HG03108 (cell line): ENCODE data around the gene GBGT1.

Experiments
- ATAC-seq: cut with Tn5 transposase; IDR thresholded peaks from one replicate; pipeline ENCODE4 v1.9.1; 2021; ENCODE audit warnings: moderate library complexity; ENCODE audit not compliant: unreplicated experiment

GBGT1 gene

DNA sequence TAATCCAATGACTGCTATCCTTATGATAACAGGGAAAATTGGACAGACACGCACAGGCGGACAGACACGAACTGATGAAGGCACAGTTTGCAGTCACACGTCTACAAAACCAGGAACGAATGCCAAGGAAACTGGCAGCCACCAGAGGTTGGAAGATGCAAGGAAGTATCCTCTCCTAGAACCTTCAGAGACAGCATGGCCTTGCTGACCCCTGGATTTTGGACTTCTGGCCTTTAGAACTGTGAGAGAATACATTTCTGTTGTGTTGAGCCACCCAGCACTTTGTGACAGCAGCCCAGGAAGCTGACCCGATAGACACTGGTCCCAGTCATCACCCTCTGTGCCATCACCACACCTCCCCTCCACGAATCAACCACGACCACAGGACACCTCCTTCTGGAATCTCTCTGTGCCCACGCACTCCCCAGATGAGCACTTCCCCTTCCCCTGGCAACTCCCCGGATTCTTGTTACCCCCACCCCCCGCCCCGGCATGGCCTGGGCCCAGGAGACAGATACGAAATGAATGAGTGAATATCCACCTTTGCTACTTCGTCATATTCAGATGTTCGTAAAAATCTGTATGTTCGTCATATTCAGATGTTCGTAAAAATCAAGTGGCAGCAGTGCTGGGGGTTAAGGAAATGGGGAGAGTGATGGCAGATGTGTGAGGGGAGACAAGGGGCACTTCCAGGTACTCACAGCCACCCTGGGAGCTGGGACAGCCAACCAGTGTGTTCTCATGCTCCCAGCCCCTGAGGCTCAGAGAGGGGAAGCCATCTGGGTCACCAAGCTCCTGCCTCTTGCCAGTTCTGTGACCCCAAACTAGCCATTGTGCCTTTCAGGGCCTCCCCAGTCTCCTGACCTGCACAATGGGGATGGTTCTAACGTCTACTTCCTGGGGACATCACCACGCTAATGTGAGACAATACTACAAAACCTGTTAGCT is 18.5 kb downstream of the GBGT1 start:
- ATAC-seq, result no peak

DNA sequence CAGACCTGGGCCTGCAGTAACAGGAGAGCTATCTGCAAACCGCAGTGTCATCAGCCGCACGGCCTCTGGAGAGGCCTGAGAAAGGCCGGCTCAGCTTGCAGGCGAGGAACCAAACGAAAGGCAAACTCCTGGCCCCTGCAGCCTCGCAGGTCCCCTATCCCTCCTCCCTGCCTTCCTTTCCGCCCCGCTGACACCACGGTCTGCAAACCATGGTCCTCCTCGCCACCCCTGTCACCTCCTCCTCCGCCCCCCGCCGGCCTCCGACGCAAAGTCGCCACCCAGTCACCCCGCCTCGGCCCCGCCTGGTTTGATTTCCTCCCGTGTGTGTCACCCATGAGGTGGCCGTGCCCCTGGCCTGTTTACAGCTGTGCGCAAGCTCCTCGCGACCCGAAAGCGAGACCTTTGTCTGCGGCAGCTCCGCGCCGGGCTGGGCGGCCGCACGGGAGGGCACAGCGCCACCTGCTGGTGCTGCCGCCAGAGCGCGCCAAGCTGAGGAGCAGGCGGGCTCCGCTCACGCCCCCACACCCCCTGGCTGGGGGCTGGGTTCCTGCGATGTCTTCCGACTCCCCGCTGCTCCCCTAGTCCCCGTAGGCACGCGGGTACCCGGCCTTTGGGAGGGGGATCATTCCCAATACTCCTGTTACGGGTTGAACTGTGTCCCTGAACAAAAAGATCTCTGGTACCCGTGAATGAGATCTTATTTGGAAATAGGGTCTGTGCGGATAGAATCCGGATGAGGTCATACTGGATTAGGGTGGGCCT is 19.4 kb downstream of the GBGT1 start:
- ATAC-seq, result peak; percentile 35

DNA sequence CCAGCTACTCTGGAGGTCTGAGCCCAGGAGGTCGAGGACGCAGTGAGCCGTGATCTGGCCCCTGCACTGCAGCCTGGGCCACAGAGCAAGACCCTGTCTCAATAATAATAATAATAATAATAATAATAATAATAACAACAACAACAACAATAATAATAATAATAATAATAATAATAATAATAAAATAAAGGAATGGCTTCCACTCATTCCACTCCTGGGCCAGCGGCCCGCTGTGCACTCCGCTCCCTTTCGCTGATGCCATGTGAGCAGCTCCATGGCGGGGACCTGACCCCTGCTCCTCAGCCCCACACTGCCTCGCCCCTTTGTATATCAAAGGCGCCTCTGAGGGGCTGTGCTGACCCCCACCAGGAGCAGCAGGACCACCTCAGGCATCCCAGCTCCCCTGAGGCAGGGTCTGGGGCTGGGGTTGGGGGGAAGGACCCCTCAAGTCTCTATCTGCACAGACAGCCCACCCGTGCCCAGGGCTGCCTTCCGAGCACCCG is 20.0 kb downstream of the GBGT1 start:
- no peak for ATAC-seq

DNA sequence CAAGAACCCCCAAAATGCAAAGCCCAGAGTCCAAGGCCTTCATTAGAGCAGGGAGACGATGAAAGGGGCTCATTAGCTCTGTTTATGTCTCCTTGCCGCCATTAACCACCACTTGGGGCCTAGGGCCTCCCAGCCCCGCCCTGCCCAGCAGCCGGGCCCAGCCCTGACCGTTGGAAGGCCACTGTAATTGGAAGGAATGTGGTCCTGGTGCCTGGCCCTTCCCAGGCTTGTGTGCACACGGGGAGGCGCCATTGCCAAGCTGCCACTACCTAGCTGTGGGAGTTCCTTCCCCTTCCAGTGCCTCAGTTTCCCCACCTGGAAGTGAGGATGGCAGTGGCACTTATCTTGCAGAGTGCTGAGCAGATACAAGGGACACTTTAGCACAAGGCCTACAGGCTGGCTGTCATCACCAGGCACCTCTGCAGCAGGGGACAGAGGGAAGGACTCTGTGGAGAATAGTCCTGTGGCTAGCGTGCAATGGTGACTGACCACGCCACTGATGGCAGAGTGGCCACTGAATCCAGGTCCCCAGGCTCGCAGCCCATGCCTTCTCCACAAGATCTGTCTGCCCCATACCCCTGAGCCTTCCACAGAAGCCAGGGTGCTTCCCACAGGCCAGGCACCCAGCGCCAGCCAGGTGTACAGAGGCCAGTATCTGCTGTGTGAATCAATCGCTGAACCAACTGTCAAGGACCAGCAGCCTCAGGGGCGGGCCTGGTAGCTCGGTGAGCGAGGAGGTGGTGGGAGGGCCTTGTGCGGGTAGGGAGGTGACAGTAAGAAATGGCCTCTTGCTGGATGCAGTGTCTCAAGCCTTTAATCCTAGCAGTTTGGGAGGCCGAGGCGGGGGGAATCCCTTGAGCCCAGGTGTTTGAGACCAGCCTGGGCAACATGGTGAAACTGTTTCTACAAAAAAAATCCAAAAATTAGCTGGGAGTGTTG is 20.8 kb downstream of the GBGT1 start:
- ATAC-seq, result no peak

DNA sequence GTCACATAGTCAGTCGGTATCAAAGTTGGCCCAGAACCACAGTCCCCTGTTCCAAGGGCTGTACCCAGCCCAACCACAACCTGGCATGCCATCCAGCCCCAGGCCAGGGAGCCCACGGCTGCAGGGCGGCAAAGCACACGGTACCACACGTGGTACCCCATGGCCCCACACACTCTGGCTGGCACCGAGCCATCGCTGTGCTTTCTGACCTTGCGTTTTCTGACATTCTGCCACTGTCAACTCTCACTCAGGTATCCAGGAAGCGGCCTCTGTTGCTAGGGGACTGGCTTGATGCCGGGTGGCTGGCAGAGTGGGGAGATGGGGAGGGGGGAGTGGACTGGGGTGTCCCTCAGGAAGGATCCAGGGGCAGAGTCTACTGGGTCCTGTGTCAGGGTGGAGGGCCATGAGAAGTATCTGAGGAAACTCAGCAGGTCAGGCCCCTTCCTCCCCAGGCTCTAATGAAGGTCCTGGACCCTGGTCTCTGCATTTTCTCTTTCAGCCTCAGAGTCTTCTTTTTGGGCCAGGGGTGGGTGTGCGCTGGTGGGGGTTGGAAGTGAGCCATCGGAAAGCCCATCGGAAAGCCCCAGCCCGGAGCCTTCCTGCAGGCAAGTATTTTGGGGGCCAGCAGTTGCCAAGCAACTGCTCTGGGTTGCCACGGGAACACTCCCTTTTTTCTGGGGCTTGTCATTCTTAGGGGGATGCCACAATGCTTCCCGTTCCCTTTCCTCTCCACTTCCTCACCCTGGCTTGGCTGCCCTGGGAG is 21.7 kb downstream of the GBGT1 start:
- no peak for ATAC-seq

DNA sequence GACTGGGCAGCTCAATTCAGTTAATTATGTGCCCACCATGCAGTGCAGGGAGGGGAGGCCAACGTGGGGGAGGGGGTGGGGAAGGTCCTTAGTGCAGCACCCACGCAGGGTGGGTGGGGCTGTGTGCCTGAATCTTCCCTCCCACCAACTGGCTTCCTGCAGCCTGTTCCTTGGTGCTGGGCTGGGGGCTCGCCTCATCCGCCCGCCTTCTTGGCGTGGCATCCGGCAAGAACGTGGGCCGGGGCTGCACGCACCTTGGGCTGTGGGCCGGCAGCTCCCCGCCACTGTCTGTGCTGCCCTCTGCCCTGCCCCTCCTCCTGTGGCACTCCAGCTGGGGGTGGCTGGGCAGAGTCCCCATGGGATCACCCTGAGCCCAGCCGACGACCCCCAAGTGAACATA is 23.1 kb downstream of the GBGT1 start:
- no peak for ATAC-seq

DNA sequence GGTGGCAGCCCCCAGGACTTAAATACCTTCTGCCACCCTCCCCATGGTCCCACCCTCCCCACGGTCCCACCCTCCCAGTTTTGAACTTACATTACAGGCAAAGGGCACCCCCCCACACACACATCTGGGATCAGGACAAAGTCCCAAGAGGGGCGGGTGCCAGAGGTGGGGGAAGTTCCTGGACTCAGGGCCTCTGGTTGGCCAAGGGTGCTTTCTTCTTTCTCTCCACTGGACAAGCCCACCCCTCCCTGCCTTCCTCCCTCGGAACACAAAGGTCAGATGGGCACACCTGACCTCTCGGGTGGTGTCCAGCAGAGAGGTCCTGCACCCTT is 23.6 kb downstream of the GBGT1 start:
- ATAC-seq, result no peak

DNA sequence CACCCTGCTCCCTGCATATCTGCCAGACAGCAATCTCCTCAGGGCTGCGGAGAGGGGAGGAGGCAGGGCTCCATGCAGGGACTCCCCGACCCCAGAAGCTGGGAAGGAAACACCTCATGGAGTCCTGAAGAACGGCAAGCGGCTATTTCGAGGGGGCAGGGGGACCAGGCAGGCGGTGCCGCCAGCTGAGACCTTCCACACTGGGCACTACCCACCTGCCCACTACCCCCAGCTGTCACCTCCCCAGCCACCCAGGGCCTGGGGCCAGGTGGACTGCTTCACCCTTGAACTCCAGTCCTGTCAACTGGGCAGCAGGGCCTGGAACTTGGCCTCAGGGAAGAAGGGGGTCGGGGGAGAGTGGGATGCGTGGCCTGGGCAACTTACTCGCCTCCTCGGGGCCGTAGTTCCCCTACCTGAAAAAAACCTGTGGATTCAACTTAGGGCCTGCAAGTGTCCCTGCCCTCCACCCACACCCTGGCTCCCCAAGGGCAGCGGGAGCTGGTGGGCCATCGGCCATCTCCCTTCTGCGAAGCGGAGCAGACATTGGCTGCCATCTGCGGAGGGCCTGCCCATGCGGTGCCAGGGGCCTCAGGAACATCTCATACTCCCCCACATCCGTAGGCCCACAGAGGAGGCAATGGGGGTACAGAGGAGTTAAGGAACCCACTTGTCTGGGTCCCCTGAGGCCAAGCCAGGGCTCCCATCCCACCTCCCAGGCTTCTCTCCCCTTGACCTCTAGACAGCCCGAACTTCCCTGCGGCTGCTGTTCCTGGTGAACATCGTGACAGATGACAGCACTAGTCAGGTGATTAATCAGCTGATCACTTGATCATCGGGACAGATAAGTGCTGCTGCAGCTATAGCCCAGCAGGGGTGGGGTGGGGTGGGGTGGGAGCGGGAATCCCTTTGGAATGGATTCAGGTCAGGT is 24.2 kb downstream of the GBGT1 start:
- ATAC-seq, result no peak

DNA sequence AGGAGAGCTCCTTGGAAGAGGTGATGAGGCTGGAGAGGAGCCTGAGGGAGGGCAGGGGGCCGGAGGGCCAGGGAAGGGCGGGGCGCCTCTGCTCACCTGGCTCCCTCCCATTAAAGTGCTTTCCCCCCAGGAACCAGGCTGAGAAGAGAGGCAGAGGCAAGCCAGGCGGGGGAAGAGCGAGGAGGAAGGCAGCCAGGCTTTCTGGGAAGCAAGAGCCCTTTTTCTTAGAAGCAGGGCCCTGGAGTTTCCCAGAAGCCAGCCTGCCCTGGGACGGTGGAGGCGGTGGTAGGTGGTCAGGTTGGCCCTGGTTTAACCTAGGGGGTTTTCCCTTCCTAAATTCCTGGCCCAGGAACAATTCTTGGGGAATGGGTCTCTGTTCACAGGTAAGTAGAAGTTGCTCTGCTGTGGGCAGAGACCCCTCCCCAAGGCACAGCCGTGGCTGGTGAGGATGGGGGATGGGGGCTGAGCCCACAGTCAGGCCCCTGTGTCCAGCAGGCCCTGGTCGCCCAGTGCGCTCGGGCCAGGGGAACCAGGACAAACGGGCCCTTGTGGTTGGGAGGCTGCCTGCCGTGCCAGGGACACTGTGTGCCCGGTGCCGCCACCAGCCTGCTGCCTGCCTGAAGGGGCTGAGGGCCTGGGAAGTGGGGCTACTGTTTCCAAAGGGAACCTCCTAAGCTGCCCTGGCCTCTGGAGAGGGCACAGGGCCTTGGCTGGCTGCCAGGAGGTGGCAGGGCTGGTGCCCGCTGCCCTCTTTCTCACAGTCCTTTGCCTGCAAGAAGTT is 26.1 kb downstream of the GBGT1 start:
- no peak for ATAC-seq

DNA sequence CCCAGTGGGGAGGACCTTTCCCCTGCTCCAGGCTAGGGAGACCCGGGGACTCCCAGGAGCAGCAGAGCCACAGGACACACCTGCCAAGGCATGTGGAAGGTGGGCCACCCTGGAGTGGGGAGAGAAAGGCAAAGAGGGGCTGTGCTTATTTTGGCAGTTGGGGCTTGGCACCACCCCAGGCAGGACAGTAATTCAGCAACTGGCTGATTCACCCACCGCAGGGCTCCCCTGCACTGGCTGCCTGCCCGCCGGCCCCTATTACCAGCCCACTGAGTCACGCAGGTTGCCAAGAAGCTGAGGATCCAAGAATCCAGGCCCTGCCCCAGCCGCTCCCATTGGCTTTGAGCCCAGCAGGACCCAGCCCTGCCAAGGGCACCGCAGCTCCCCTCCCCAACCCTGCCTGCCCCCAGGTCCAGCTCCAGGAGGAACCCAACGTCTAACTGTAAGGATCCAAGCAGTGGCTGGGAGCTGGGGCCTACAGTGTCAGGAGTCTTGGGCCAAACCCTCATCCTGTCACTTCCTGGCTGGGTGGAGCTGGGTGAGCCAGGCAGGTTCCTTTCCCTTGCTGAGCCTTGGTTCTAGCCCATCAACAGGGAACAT is 28.5 kb downstream of the GBGT1 start:
- ATAC-seq, result no peak

DNA sequence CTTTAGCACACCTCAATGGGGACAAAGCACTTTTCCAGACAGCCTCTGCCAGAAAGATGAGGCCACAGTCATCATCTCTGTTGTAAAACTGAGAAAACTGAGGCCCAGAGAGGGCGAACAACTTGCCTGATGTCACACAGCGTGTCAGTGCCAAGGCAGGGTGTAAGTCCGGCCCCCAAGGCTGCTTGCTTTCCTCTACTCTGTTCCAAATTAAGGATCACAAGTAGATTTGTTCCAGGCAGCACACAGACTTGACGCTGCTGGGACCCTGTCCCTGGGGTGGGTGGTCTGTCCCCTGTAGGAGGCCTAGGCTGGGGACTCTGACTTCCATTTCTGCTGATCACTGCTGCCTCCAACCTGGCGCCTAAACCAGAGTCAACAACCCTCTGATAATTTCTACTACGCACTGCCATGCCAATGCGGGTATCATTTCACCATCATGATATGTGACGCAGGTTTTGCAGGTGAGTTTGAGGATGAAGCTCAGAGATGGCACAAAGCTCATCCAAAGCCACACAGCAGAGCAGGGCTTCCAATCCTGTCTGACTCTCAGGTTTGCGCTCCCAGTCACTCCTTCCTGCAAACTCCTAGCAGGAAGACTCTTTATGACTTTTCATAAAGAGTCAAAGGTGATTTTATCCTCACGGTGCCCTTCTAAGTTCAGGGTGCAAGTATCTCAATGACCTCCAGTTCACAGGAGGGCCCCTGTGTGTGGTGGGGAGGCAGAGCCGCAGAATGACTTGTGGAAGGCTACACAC is 29.1 kb downstream of the GBGT1 start:
- ATAC-seq, result no peak

DNA sequence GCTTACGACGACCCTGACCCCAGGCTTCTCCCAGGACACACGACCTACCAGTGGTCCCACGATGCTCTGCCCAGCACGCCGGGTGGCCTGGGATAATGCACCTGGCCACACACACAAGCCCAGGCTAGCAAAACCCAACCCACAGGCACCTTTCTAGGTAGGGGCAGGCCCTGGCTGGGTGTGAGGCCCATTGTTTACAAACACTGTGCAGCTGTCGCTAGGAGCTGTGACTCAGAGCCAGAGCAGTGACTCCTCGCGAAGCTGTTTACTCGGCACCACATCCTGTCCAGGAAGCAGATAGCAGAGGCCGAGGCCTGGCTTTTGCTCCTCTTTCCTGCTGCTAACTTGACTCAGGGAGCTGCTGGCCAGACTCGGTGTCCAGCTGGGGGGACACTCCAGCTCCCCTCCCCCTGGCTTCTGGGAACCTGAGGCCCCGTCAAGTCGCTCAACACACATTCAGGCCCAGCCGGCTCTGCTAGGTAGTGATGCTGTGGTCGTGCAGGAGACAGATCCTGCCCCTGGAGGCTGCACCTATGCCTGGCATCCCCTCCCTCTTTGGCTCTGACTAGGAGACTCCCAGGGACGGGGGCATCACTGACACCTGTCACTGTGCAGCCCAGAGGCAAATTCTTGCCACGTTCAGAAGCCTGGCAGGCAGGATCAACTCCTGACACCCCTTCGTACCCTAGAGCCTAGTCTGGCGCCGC is 29.9 kb downstream of the GBGT1 start:
- peak; percentile 86 for ATAC-seq

DNA sequence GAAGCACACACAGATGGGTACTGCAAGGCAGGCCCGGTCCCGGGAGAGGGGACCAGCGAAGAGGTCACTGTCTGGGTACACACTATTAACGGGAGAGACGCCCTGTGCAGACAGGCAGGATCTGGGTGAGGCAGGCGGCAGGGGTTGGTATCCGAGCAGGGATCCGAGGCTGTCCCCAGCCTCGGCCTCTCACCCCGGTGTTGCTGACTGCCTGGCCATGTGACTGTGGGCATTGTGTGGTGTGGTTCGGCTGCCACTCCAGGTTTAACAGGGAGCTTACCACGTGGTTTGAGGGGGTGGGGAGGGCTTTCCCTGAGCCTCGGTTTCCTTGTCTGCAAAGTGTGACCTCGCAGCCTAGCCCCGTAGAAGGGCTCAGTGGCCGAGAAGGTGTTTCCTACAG is 31.5 kb downstream of the GBGT1 start:
- ATAC-seq, result no peak

DNA sequence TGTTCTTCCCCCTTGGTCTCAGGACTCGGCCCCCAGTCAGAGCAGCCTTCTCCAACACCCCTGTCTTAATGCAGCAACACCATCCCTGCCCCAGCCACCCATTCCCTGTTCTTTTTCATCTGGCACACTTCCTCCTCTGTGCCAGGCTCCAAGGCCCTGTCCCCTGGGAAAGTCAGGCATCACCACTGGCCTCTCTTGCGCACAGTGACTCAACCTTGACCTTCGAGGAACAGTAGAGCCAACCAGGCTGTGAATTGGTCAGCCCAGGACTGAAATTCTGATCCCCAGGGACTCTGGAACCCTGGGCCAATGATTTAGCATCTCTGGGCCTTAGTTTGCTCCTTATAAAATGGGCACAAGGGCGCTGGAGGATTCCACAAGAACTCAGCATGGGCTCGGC is 32.2 kb downstream of the GBGT1 start:
- ATAC-seq, result no peak

DNA sequence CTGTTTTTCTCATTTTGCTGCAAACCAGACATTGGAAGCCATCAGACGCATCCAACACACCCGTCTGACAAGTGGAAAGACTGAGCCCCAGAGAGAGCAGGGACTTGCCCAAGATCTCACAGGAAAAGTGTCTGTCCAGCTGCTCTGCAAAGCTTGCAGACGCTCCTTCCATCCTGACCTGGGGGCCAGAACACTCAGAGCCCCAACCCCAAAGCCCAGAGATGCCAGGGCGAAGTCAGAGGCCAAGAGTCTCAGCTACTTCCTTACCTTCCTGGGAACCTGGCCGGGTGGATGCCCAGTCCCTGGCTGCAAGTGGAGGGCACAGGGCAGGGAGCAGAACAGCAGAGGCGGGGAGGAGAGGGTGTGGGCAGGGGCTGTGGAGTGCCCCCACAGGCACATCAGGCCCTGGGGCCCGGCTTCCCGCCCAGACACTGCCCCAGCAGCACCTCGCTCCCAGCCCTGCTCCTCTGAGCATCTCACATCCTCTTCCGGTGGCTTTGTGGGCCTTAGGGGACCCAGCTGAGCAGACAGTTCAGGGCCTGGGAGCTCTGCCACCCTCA is 32.9 kb downstream of the GBGT1 start:
- peak; percentile 35 for ATAC-seq
